H9 (cell line): Measurements from ENCODE around the gene SLC41A1. TPM values are rescaled to one million over a fixed set of nuclear protein-coding genes. Genes with fewer than 3 reads are reported as not detected.

Experiments used
- DNase-seq: peaks from one replicate; pipeline ENCODE4 v3.0.0-alpha.2; 2017
- H2AFZ ChIP-seq: one replicate; pipeline ENCODE4 v1.6.1; 2013; ENCODE audit warnings: mild to moderate bottlenecking, low read length, control low read depth, moderate library complexity
- H2AK5ac ChIP-seq: 2 replicates; pipeline ENCODE4 v1.6.1; 2013; ENCODE audit warnings: low read length, control low read depth, mixed read lengths; ENCODE audit not compliant: insufficient read length
- H2BK120ac ChIP-seq: one replicate; pipeline ENCODE4 v1.6.1; 2013; ENCODE audit warnings: low read depth, mild to moderate bottlenecking, low read length, control low read depth, inconsistent platforms; ENCODE audit not compliant: poor library complexity, severe bottlenecking
- H2BK12ac ChIP-seq: 2 replicates; pipeline ENCODE4 v1.6.1; 2013; ENCODE audit warnings: low read length, control low read depth, mixed read lengths, low read depth; ENCODE audit not compliant: insufficient read length
- H2BK15ac ChIP-seq: 2 replicates; pipeline ENCODE4 v1.6.1; 2013; ENCODE audit warnings: low read depth, low read length, control low read depth
- H2BK20ac ChIP-seq: one replicate; pipeline ENCODE4 v1.6.1; 2013; ENCODE audit warnings: low read depth, mild to moderate bottlenecking, low read length, control low read depth, inconsistent platforms; ENCODE audit not compliant: poor library complexity, severe bottlenecking
- H2BK5ac ChIP-seq: 2 replicates; pipeline ENCODE4 v1.6.1; 2013; ENCODE audit warnings: low read length, control low read depth, mixed read lengths; ENCODE audit not compliant: insufficient read length
- H3K14ac ChIP-seq: 2 replicates; pipeline ENCODE4 v1.6.1; 2013; ENCODE audit warnings: low read length, control low read depth; ENCODE audit not compliant: insufficient read depth
- H3K18ac ChIP-seq: 2 replicates; pipeline ENCODE4 v1.6.1; 2013; ENCODE audit warnings: low read depth, mild to moderate bottlenecking, mixed read lengths, low read length, control low read depth; ENCODE audit not compliant: insufficient read length
- H3K23ac ChIP-seq: 2 replicates; pipeline ENCODE4 v1.6.1; 2013; ENCODE audit warnings: low read length, control low read depth, mixed read lengths, low read depth; ENCODE audit not compliant: insufficient read length
- H3K23me2 ChIP-seq: 2 replicates; pipeline ENCODE4 v1.6.1; 2013; ENCODE audit warnings: low read depth, mild to moderate bottlenecking, mixed read lengths, low read length, control low read depth; ENCODE audit not compliant: insufficient read length, poor library complexity, severe bottlenecking
- H3K27ac ChIP-seq: 2 replicates; pipeline ENCODE4 v1.5.1; 2013; ENCODE audit warnings: low read length, control low read depth, mixed read lengths, low read depth; ENCODE audit not compliant: insufficient read length
- H3K27me3 ChIP-seq: 2 replicates; pipeline ENCODE4 v1.6.1; 2013; ENCODE audit warnings: low read length, control low read depth, inconsistent platforms; ENCODE audit not compliant: insufficient read depth
- H3K4ac ChIP-seq: 2 replicates; pipeline ENCODE4 v1.6.1; 2013; ENCODE audit warnings: low read depth, mild to moderate bottlenecking, control low read depth, inconsistent platforms, low read length, moderate library complexity
- H3K4me1 ChIP-seq: 2 replicates; pipeline ENCODE4 v1.6.1; 2013; ENCODE audit warnings: low read length, control low read depth, inconsistent platforms; ENCODE audit not compliant: insufficient read depth
- H3K4me2 ChIP-seq: 2 replicates; pipeline ENCODE4 v1.6.1; 2013; ENCODE audit warnings: low read length, control low read depth, mixed read lengths; ENCODE audit not compliant: insufficient read length, insufficient read depth
- H3K56ac ChIP-seq: 2 replicates; pipeline ENCODE4 v1.6.1; 2013; ENCODE audit warnings: low read depth, mild to moderate bottlenecking, mixed read lengths, low read length, control low read depth; ENCODE audit not compliant: insufficient read length
- H3K79me1 ChIP-seq: 2 replicates; pipeline ENCODE4 v1.6.1; 2013; ENCODE audit warnings: low read depth, mild to moderate bottlenecking, moderate library complexity, low read length, control low read depth, inconsistent platforms; ENCODE audit not compliant: insufficient read depth, poor library complexity, severe bottlenecking
- H3K79me2 ChIP-seq: 2 replicates; pipeline ENCODE4 v1.6.1; 2013; ENCODE audit warnings: low read length, control low read depth, inconsistent platforms; ENCODE audit not compliant: insufficient read depth
- H3K9ac ChIP-seq: 2 replicates; pipeline ENCODE4 v1.6.1; 2013; ENCODE audit warnings: low read length, control low read depth, mixed read lengths; ENCODE audit not compliant: insufficient read length; ENCODE audit errors: extremely low read depth
- H3K9me3 ChIP-seq: one replicate; pipeline ENCODE4 v1.6.1; 2013; ENCODE audit warnings: low read depth, low read length, inconsistent platforms; ENCODE audit not compliant: control insufficient read depth
- H3T11ph ChIP-seq: one replicate; pipeline ENCODE4 v1.6.1; 2013; ENCODE audit warnings: mild to moderate bottlenecking, low read length, control low read depth, inconsistent platforms
- H4K20me1 ChIP-seq: one replicate; pipeline ENCODE4 v1.6.1; 2013; ENCODE audit not compliant: control insufficient read depth, insufficient read length, insufficient read depth
- H4K5ac ChIP-seq: 2 replicates; pipeline ENCODE4 v1.6.1; 2013; ENCODE audit warnings: low read depth, mild to moderate bottlenecking, mixed read lengths, low read length, control low read depth; ENCODE audit not compliant: insufficient read length
- H4K8ac ChIP-seq: replicated peaks from 2 replicates; pipeline ENCODE4 v1.6.1; 2013; ENCODE audit warnings: low read length, control low read depth, mixed read lengths, low read depth; ENCODE audit not compliant: insufficient read length
- H4K91ac ChIP-seq: 2 replicates; pipeline ENCODE4 v1.6.1; 2013; ENCODE audit warnings: low read depth, mild to moderate bottlenecking, moderate library complexity, mixed read lengths, low read length, control low read depth; ENCODE audit not compliant: insufficient read length
- H3K27ac Mint-ChIP-seq, 3 experiments: 2 replicates in 2 of 3; 3 replicates in 1 of 3; pipeline ENCODE4 v1.8.0; 2020 to 2021; ENCODE audit warnings: mixed read lengths in 3 of 3, mild to moderate bottlenecking in 1 of 3, moderate library complexity in 1 of 3
- H3K27me3 Mint-ChIP-seq: 2 replicates; pipeline ENCODE4 v1.8.0; 2021; ENCODE audit warnings: low read depth, mild to moderate bottlenecking, moderate library complexity, mixed read lengths
- H3K36me3 Mint-ChIP-seq, 3 experiments: 2 replicates in 2 of 3; 3 replicates in 1 of 3; pipeline ENCODE4 v1.8.0; 2020 to 2021; ENCODE audit warnings: low read depth in 3 of 3, mixed read lengths in 3 of 3; ENCODE audit not compliant: insufficient read depth in 1 of 3
- H3K4me1 Mint-ChIP-seq, 2 experiments: 2 replicates each; pipeline ENCODE4 v1.8.0; 2020; ENCODE audit warnings: mixed read lengths in 2 of 2
- H3K4me3 Mint-ChIP-seq, 2 experiments: 2 replicates in 1 of 2; 3 replicates in 1 of 2; pipeline ENCODE4 v1.8.0; 2020 to 2021; ENCODE audit warnings: mild to moderate bottlenecking in 2 of 2, mixed read lengths in 2 of 2, moderate library complexity in 1 of 2
- H3K9me3 Mint-ChIP-seq, 2 experiments: 2 replicates in 1 of 2; 3 replicates in 1 of 2; pipeline ENCODE4 v1.8.0; 2020; ENCODE audit warnings: mild to moderate bottlenecking in 2 of 2, mixed read lengths in 2 of 2, moderate library complexity in 1 of 2
- CTCF ChIP-seq: fragments of 200-600 bp; sonication (generic); conservative IDR thresholded peaks from 3 replicates; pipeline ENCODE4 v1.8.0; 2021; ENCODE audit warnings: antibody characterized with exemption, mild to moderate bottlenecking
- WGBS: extraction: QIAGEN DNeasy Blood & Tissue Kit; methylation state at CpG from one replicate; pipeline ENCODE4 v1.1.7; 2013; ENCODE audit warnings: missing lambda C conversion rate, low lambda C conversion rate, mixed read lengths; ENCODE audit not compliant: insufficient read length; ENCODE audit errors: extremely low coverage; 5-methylcytosine and 5-hydroxymethylcytosine counted together
- total RNA-seq: library from RNA; stranded (reverse); gene quantifications from 2 replicates; pipeline ENCODE4 v1.2.1, GENCODE V29; 2021

Gene SLC41A1
- total RNA-seq, 1 experiment from 2014 or later, result 18.2 TPM

DNA sequence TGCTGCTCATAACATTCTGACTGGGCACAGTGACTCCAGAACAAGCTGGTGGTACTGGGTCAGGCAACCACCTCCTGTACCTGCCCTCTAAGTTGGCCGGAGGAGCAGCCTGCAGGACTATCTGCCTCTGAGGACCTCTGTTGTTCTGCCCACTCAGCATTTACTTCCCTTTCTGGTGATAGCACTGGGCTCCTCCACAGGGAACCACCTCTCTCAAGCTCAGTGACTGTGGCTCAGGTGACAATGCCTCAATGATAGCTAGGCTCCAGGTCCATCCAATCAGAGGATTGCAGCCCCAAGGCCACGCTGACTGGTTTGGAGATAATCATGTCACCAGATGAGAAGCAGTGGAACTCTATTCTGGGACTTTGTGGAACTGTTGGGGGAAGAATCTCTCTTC, 15.8 kb downstream of the SLC41A1 start:
- H3K18ac ChIP-seq, result no peak overlapping the region
- H4K5ac ChIP-seq, result no peak overlapping the region
- H3K27ac ChIP-seq, result no peak overlapping the region
- H2BK20ac ChIP-seq, result no peak overlapping the region
- H3K4me1 ChIP-seq, result no peaks in the 10 kb centered on the region
- no peak overlapping the region for H2BK120ac ChIP-seq
- no peak overlapping the region for H3K4me3 Mint-ChIP-seq
- TF ChIP-seq CTCF, result no peak
- no peaks in the 10 kb centered on the region for H3K9me3 Mint-ChIP-seq
- H2BK5ac ChIP-seq, result no peak overlapping the region
- no peak overlapping the region for H2AFZ ChIP-seq
- DNase-seq, result no peak
- H3K4ac ChIP-seq, result no peak overlapping the region
- no peaks in the 10 kb centered on the region for H3K79me2 ChIP-seq
- H3K9ac ChIP-seq, result no peak overlapping the region
- H2BK12ac ChIP-seq, result no peak overlapping the region
- no CpG with 5 or more reads among the region's 2 CpGs for whole genome bisulfite sequencing
- no peak overlapping the region for H3T11ph ChIP-seq
- no peak overlapping the region for H3K14ac ChIP-seq
- no peaks in the 10 kb centered on the region for H4K20me1 ChIP-seq
- H3K27ac Mint-ChIP-seq, result no peak overlapping the region
- no peak overlapping the region for H3K4me2 ChIP-seq
- no peaks in the 10 kb centered on the region for H3K79me1 ChIP-seq
- no peak overlapping the region for H3K23ac ChIP-seq
- H2AK5ac ChIP-seq, result no peak overlapping the region
- H4K91ac ChIP-seq, result no peak overlapping the region
- H3K27me3 Mint-ChIP-seq, result no peaks in the 10 kb centered on the region
- no peak overlapping the region for H2BK15ac ChIP-seq
- no peak overlapping the region for H4K8ac ChIP-seq
- H3K36me3 Mint-ChIP-seq, result peaks cover 11 to 51% (median 50%) of the 10 kb centered on the region in 3 experiments; a peak in 6 of 7 replicates
- H3K23me2 ChIP-seq, result no peaks in the 10 kb centered on the region
- no peaks in the 10 kb centered on the region for H3K9me3 ChIP-seq
- no peaks in the 10 kb centered on the region for H3K27me3 ChIP-seq
- no peak overlapping the region for H3K56ac ChIP-seq
- H3K4me1 Mint-ChIP-seq, result peaks cover 8 to 13% of the 10 kb centered on the region in 2 experiments
